Nephron (organoid): ENCODE results near the gene FGFBP1.

Source experiments
- H3K27ac Mint-ChIP-seq, 3 experiments: 2 replicates each; pipeline ENCODE4 v1.8.0; 2020; ENCODE audit warnings: mixed read lengths in 3 of 3, mild to moderate bottlenecking in 2 of 3, moderate library complexity in 1 of 3
- H3K27me3 Mint-ChIP-seq: 2 replicates; pipeline ENCODE4 v1.8.0; 2021; ENCODE audit warnings: low read depth, mild to moderate bottlenecking, moderate library complexity, mixed read lengths
- H3K36me3 Mint-ChIP-seq: 2 replicates; pipeline ENCODE4 v1.8.0; 2020; ENCODE audit warnings: low read depth, mixed read lengths
- H3K4me1 Mint-ChIP-seq: 2 replicates; pipeline ENCODE4 v1.8.0; 2020; ENCODE audit warnings: mixed read lengths
- H3K4me3 Mint-ChIP-seq, 3 experiments: 2 replicates each; pipeline ENCODE4 v1.8.0; 2020; ENCODE audit warnings: mild to moderate bottlenecking in 3 of 3, mixed read lengths in 3 of 3, moderate library complexity in 2 of 3
- H3K9me3 Mint-ChIP-seq: 2 replicates; pipeline ENCODE4 v1.8.0; 2020; ENCODE audit warnings: mixed read lengths
- CTCF ChIP-seq, 3 experiments: fragments of 200-600 bp; sonication (generic); IDR thresholded peaks; one replicate each; pipeline ENCODE4 v1.5.0; 2021; ENCODE audit warnings: antibody characterized with exemption in 3 of 3; ENCODE audit not compliant: unreplicated experiment in 3 of 3

FGFBP1 gene

GRCh38 chr4:15944895-15945294 lies 6.4 kb upstream of the FGFBP1 start:
- Mint-ChIP-seq H3K27me3 (no peaks in the 10 kb centered on the region), H3K4me3 (no peak overlapping the region), H3K27ac (no peak overlapping the region), H3K9me3 (no peaks in the 10 kb centered on the region), H3K36me3 (no peaks in the 10 kb centered on the region), H3K4me1 (no peaks in the 10 kb centered on the region)
- no peak for TF ChIP-seq CTCF (IDR thresholded peaks at IDR 0.05; ENCODE audit: unreplicated experiment in 3 of 3)

- H3K36me3 Mint-ChIP-seq, result no peaks in the 10 kb centered on the region
- no peak overlapping the region for H3K4me3 Mint-ChIP-seq
- peaks cover 10% of the 10 kb centered on the region for H3K27me3 Mint-ChIP-seq
- no peak for TF ChIP-seq CTCF (IDR thresholded peaks at IDR 0.05; ENCODE audit: unreplicated experiment in 3 of 3)
- no peaks in the 10 kb centered on the region for H3K4me1 Mint-ChIP-seq
- H3K27ac Mint-ChIP-seq, result no peak overlapping the region
- no peaks in the 10 kb centered on the region for H3K9me3 Mint-ChIP-seq
These were observed 3.7 kb upstream of the FGFBP1 start for GRCh38 chr4:15942283-15942682.

- no peak for TF ChIP-seq CTCF (IDR thresholded peaks at IDR 0.05; ENCODE audit: unreplicated experiment in 3 of 3)
- H3K36me3 Mint-ChIP-seq, result no peaks in the 10 kb centered on the region
- H3K9me3 Mint-ChIP-seq, result no peaks in the 10 kb centered on the region
- no peak overlapping the region for H3K4me3 Mint-ChIP-seq
- peaks cover 5% of the 10 kb centered on the region for H3K4me1 Mint-ChIP-seq
- H3K27me3 Mint-ChIP-seq, result peaks cover 12% of the 10 kb centered on the region
- H3K27ac Mint-ChIP-seq, result no peak overlapping the region
These were observed 358 bp downstream of the FGFBP1 start for GRCh38 chr4:15938182-15938581.

GRCh38 chr4:15936495-15936894 lies 2.0 kb downstream of the FGFBP1 start:
- no peak for TF ChIP-seq CTCF (IDR thresholded peaks at IDR 0.05; ENCODE audit: unreplicated experiment in 3 of 3)
- H3K4me1 Mint-ChIP-seq, result peaks cover 5% of the 10 kb centered on the region

GRCh38 chr4:15935504-15936402 lies 2.8 kb downstream of the FGFBP1 start:
- Mint-ChIP-seq H3K4me3 (no peak overlapping the region), H3K9me3 (no peaks in the 10 kb centered on the region), H3K27me3 (peaks cover 15% of the 10 kb centered on the region), H3K27ac (no peak overlapping the region), H3K36me3 (no peaks in the 10 kb centered on the region), H3K4me1 (peaks cover 5% of the 10 kb centered on the region)
- no peak for TF ChIP-seq CTCF (IDR thresholded peaks at IDR 0.05; ENCODE audit: unreplicated experiment in 3 of 3)

More at GRCh38 chr4:15936495-15936894, 2.0 kb downstream of the FGFBP1 start:
- Mint-ChIP-seq H3K9me3 (no peaks in the 10 kb centered on the region), H3K27ac (no peak overlapping the region), H3K27me3 (peaks cover 12% of the 10 kb centered on the region), H3K36me3 (no peaks in the 10 kb centered on the region), H3K4me3 (no peak overlapping the region)

GRCh38 chr4:15934259-15934658 lies 4.3 kb downstream of the FGFBP1 start:
- Mint-ChIP-seq H3K27me3 (peaks cover 25% of the 10 kb centered on the region), H3K9me3 (no peaks in the 10 kb centered on the region), H3K4me3 (no peak overlapping the region), H3K4me1 (peaks cover 5% of the 10 kb centered on the region), H3K27ac (no peak overlapping the region), H3K36me3 (no peaks in the 10 kb centered on the region)
- TF ChIP-seq CTCF (IDR thresholded peaks at IDR 0.05; ENCODE audit: unreplicated experiment in 3 of 3), result no peak
